ENCODE data around the gene TRMU. TPM values are rescaled to one million over a fixed set of nuclear protein-coding genes. Genes with fewer than 3 reads are reported as not detected.

Gene TRMU
- total RNA-seq, 1 experiment from 2014 or later, result 48.8 TPM

- POLR2A ChIA-PET, result no interaction called here
These were observed 37.2 kb downstream of the TRMU start for GRCh38 chr22:46372686-46373085.

GRCh38 chr22:46373159-46373558, 37.6 kb downstream of the TRMU start:
- ChIA-PET CTCF (no interaction called here), POLR2A (no interaction called here)
- H3K9me3 ChIP-seq (ENCODE audit: control insufficient read depth, insufficient read depth, low read depth, low read length), result no peaks in the 10 kb centered on the region
- in situ Hi-C loops (cut with HindIII; ENCODE audit: low pct_unique_long_range_greater_than_20kb, low sequenced_read_pairs), result no loop called here
- H3K27ac ChIP-seq (ENCODE audit: low read length), result no peak overlapping the region
- H3K4me1 ChIP-seq (ENCODE audit: control insufficient read depth, insufficient read depth, low read length), result no peaks in the 10 kb centered on the region
- no peak overlapping the region for H3K4me3 ChIP-seq (ENCODE audit: low read depth in 2 of 2, low read length in 2 of 2)
- no peaks in the 10 kb centered on the region for H3K27me3 ChIP-seq (ENCODE audit: control insufficient read depth, insufficient read depth, low read length)
- BruUV-seq (replicated peaks), result no TSS peak
- ATAC-seq, result no peak
- intact Hi-C loops (cut with micrococcal nuclease; ENCODE audit: unreplicated experiment), result no loop called here
- no peaks in the 10 kb centered on the region for H3K36me3 ChIP-seq (ENCODE audit: control insufficient read depth, insufficient read depth, low read length)
- TF ChIP-seq TCF7L2 (IDR thresholded peaks at IDR 0.05; ENCODE audit: low read depth, low read length), result no peak
- TF ChIP-seq, protein P1, sequence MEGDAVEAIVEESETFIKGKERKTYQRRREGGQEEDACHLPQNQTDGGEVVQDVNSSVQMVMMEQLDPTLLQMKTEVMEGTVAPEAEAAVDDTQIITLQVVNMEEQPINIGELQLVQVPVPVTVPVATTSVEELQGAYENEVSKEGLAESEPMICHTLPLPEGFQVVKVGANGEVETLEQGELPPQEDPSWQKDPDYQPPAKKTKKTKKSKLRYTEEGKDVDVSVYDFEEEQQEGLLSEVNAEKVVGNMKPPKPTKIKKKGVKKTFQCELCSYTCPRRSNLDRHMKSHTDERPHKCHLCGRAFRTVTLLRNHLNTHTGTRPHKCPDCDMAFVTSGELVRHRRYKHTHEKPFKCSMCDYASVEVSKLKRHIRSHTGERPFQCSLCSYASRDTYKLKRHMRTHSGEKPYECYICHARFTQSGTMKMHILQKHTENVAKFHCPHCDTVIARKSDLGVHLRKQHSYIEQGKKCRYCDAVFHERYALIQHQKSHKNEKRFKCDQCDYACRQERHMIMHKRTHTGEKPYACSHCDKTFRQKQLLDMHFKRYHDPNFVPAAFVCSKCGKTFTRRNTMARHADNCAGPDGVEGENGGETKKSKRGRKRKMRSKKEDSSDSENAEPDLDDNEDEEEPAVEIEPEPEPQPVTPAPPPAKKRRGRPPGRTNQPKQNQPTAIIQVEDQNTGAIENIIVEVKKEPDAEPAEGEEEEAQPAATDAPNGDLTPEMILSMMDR (IDR thresholded peaks at IDR 0.05), result no peak
- TF ChIP-seq POLR2AphosphoS5 (IDR thresholded peaks at IDR 0.05; ENCODE audit: low read depth, low read length), result no peak
- TF ChIP-seq SIN3A (IDR thresholded peaks at IDR 0.05; ENCODE audit: borderline replicate concordance, insufficient read depth, low read depth, low read length), result no peak
- TF ChIP-seq, protein P2, sequence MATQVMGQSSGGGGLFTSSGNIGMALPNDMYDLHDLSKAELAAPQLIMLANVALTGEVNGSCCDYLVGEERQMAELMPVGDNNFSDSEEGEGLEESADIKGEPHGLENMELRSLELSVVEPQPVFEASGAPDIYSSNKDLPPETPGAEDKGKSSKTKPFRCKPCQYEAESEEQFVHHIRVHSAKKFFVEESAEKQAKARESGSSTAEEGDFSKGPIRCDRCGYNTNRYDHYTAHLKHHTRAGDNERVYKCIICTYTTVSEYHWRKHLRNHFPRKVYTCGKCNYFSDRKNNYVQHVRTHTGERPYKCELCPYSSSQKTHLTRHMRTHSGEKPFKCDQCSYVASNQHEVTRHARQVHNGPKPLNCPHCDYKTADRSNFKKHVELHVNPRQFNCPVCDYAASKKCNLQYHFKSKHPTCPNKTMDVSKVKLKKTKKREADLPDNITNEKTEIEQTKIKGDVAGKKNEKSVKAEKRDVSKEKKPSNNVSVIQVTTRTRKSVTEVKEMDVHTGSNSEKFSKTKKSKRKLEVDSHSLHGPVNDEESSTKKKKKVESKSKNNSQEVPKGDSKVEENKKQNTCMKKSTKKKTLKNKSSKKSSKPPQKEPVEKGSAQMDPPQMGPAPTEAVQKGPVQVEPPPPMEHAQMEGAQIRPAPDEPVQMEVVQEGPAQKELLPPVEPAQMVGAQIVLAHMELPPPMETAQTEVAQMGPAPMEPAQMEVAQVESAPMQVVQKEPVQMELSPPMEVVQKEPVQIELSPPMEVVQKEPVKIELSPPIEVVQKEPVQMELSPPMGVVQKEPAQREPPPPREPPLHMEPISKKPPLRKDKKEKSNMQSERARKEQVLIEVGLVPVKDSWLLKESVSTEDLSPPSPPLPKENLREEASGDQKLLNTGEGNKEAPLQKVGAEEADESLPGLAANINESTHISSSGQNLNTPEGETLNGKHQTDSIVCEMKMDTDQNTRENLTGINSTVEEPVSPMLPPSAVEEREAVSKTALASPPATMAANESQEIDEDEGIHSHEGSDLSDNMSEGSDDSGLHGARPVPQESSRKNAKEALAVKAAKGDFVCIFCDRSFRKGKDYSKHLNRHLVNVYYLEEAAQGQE (IDR thresholded peaks at IDR 0.05; ENCODE audit: insufficient read depth in 1 of 2, low read depth in 2 of 2, low read length in 1 of 2), result no peak
- DNase-seq (ENCODE audit: low read depth, low spot score), result no peak

More at GRCh38 chr22:46372686-46373085, 37.2 kb downstream of the TRMU start:
- TF ChIP-seq, protein P1 (IDR thresholded peaks at IDR 0.05), result no peak
- TF ChIP-seq POLR2AphosphoS5 (IDR thresholded peaks at IDR 0.05; ENCODE audit: low read depth, low read length), result no peak
- TF ChIP-seq TCF7L2 (IDR thresholded peaks at IDR 0.05; ENCODE audit: low read depth, low read length), result no peak
- TF ChIP-seq SIN3A (IDR thresholded peaks at IDR 0.05; ENCODE audit: borderline replicate concordance, insufficient read depth, low read depth, low read length), result no peak
- TF ChIP-seq, protein P2 (IDR thresholded peaks at IDR 0.05; ENCODE audit: insufficient read depth in 1 of 2, low read depth in 2 of 2, low read length in 1 of 2), result no peak
- Histone ChIP-seq H3K9me3 (ENCODE audit: control insufficient read depth, insufficient read depth, low read depth, low read length) (no peaks in the 10 kb centered on the region), H3K36me3 (ENCODE audit: control insufficient read depth, insufficient read depth, low read length) (no peaks in the 10 kb centered on the region), H3K27ac (ENCODE audit: low read length) (no peak overlapping the region), H3K4me1 (ENCODE audit: control insufficient read depth, insufficient read depth, low read length) (no peaks in the 10 kb centered on the region), H3K27me3 (ENCODE audit: control insufficient read depth, insufficient read depth, low read length) (no peaks in the 10 kb centered on the region), H3K4me3 (ENCODE audit: low read depth in 2 of 2, low read length in 2 of 2) (no peak overlapping the region)
- BruUV-seq (replicated peaks), result no TSS peak
- intact Hi-C loops (cut with micrococcal nuclease; ENCODE audit: unreplicated experiment) (no loop called here), in situ Hi-C loops (cut with HindIII; ENCODE audit: low pct_unique_long_range_greater_than_20kb, low sequenced_read_pairs) (no loop called here)
- DNase-seq (ENCODE audit: low read depth, low spot score) (no peak), ATAC-seq (no peak)
- CTCF ChIA-PET, result no interaction called here
